HL-60/S4 treated with retinoic acid at 250 ng/mL for 4 days and 3 days (cell line): ENCODE measurements around the gene MTUS2.

ENCODE experiments used
- in situ Hi-C: fragments of 300-500 bp; cut with MboI; formaldehyde crosslinking; loops from 2 replicates; pipeline ENCODE4 v1.7.0; 2022; ENCODE audit warnings: low sequenced_read_pairs

MTUS2 gene

DNA sequence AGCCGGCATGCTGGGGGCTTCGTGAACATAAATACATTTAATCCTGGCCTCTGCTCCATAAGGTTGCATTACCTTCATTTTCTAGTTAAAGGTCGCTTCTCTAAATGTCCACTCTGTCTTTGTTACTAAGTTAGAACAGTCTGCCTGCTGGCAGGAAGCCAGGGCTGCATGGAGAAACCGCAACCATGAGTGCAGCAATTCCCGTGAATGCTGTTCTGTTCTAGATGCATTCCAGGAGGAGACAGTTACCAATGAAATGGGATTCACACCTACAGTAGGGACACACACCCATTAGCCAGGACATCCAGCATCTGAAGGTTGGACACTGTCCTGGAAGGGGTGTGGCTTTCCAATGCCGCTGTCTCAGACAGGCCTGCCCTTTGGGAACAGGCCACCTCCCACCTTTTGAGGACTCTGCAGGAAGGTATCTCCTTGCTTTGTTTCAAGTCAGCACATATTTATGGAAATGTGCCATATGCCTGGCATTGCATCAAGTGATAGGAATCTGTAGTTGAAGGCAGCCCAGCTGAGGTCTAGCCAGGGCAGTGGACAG is 645.7 kb downstream of the MTUS2 start:
- in situ Hi-C loops = no loop called here

DNA sequence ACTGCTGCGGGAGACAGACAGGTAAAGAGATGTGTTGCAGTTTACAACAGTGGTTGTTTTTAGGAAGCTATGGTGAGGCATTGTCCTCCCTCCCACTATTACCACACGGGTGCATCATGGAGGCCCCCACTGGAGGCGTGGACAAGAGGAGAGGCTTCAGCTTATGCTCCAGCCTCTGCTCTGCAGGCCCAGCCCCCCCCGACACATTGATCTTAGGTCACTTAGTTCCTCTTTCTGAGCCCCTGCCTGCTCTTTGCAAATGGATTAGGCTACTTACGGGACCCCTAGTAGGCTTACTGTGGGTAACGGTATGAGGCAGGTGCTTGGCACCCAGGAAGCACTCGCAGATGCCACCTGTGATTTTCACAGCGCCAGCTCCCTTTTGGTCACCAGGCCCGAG is 651.4 kb downstream of the MTUS2 start:
- in situ Hi-C loops = no loop called here

DNA sequence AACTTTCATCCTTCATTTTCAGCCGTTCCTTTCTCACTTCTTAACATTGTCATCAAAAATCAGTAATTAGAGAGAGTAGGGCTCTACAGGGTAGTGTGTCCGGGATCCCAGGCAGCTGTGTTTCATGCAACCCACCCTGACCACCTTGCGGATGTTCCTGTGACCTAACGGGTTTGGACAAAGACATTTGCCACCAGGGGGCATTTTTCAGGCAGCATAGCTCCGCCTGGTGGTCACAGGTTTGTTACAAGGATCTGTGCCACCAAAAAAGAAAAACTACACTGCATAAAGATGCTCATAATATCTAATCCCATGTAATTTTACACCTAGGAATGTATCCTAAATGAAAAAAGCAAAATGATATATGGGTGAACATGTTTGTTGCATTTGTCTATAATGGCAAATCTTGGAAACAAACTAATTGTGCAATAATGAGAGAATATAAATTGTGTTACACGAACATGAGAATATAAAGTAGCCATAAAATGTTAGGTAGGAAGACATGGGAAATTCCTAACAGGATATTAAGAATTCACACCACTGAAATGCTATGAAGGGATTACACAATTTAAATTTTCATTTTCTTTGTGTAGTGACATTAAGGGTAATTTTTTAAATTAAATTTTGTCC is 652.3 kb downstream of the MTUS2 start:
- in situ Hi-C loops = no loop called here

DNA sequence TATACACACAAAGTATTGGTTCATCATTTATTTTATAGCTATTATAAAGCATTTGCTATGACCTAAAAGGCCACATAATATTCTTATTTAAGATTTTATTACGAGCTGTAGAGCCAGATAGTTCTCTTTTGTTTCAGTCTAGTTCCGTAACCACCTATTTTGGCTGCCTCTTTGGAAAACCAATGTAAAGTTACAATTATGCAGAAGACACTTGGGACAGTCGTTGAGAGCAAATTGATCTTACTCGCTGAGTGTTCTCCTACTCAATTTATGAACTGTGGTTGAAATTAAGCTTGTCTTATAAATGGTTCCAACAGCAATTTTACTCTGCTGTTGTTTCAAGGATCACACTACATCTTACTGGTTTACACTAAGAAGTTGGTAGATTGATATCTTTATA is 653.0 kb downstream of the MTUS2 start:
- in situ Hi-C loops = no loop called here

DNA sequence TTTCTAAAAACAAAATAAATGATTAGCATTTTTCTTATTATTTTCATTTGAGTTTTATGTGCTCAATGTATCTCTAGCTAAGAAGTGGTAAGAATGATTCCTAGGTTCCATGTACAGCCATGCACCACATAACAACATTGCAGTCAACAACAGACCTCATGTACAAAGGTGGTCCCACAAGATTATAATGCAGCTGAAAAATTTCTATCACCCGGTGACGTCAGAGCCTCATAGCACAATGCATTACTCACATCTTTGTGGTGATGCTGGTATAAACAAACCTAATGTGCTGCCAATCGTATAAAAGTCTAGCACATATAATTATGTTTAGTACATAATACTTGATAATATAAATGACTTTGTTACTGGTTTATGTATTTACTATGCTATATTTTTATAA is 654.9 kb downstream of the MTUS2 start:
- in situ Hi-C loops = no loop called here

DNA sequence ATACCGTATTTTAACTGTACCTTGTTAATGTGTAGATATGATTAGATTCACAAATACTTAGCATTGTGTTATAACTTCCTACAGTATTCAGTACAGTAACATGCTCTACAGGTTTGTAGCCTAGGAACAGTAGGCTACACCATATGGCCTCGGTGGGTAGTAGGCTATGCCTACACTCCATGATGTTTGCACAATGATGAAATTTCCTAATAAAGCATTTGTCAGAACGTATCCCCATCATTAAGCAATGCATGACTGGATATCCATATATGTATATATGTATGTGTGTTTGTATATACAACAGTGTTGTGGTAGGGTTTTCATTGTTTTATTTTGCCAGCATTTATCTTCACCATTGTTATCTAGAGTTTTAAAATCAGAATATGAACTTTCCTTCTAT is 655.9 kb downstream of the MTUS2 start:
- in situ Hi-C loops = no loop called here

DNA sequence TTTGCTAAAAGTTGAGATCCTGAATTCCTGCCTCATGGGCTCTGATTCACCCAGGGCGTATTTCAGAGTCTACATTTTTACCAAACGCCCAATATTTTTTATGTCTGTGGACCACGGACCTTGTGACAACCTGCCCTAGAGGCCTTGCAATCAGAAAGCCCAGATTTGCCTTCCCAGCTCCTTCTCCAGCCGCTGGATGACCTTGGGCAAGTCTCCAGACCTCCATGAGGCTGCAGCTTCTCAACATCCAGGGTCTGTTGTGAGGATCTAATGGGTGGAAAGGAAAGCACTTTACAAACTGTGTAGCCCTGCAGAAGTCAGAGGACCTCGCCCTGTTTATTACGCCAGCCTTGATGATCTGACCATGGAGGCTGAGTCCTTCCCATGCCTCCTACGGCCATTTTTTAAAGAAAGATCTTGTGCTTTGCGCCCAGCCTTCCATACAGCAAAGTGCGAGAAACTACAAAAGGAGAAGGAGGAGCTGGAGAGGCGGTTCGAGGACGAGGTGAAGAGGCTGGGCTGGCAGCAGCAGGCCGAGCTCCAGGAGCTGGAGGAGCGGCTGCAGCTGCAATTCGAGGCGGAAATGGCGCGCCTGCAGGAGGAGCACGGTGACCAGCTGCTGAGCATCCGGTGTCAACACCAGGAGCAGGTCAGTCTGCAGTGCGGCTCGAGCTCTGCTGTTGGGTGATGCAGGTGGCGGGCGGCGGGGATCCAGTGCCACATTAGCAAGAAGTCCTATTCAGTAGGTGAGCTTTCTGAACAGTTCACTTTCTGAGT is 659.8 kb downstream of the MTUS2 start:
- in situ Hi-C loops = no loop called here

DNA sequence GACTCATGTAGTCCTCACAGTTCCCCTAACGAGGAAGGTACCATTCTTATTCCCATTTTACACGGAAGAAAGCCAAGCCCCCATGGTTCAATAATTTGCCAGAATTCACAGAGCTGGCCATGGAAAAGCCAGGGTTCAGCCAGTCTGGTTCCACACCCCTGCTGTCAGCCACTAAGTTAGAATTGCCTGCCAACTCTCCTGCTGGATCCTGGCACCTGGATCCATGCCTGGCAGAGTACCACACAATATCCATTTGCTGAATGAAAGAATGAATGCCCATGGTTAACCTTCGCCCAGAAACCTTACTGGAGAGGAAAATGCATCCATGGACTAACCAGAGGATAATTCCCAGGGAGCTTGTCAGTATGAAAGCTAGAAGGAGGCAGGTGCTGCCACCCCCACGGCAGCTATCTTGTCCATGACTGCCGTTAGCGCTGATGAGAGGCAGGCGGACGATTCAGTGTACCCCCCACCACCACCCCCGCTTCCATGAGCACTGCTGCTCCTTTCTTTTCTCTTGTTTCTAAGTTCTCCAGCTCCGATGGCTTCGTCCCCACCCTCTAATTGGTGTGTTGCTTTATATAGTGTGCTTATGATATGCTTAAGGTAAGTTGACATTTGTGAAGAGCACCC is 660.9 kb downstream of the MTUS2 start:
- in situ Hi-C loops = no loop called here

DNA sequence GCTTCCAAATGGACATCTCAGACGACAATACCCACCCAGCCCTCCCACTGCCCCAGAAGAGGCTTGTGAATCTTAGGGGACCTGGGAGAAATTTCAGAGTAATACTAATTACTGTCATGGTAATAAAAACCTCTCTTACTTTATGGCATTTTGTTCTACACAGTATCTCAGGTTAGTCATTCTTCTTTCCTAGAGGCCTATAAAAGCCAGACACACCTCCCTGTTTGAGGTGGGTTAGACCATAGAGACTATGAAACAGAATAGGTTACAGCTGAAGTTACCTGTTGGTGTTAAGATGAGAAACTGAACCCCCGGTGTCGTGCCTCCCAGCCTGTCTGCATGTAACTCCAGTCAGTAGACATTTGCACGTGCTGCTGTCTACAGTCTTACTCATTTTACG is 661.5 kb downstream of the MTUS2 start:
- in situ Hi-C loops = no loop called here

DNA sequence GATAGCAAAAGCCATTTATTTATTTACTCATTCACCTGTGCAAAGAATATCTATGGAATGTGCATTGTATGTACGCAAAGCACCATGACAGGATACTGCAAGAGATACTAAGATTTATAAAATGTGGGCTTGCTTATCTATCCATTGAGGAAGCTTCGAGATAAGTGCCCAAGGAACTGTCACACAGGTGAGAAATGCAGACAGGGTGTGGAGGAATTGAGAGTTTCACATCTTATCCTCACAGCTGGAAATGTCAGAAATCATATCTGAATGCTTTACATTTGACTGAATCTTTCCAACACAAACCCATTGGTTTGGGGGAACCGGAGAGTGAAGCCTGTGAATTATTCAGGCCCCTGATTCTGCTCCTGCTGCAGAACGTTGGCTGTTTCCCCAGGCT is 662.4 kb downstream of the MTUS2 start:
- in situ Hi-C loops = no loop called here

DNA sequence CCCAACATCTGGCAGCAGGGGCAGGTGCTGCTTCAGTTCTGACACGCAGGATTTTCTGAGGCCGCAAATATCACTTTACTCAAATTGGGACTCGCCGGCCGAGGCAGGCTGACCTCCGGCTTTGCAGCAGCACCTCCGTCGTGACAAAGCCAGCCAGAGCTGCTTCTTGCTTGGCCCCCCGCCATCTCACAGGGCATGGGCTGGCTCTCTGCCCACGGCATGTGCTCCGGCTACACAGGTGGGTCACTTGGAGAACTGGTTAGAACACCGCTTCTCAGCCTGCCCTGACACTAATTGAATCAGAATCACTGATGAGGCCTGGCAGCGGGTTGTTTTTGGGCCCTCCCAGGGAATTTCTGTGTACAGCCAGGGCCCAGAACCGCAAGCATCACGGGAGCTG is 663.1 kb downstream of the MTUS2 start:
- in situ Hi-C loops = no loop called here

DNA sequence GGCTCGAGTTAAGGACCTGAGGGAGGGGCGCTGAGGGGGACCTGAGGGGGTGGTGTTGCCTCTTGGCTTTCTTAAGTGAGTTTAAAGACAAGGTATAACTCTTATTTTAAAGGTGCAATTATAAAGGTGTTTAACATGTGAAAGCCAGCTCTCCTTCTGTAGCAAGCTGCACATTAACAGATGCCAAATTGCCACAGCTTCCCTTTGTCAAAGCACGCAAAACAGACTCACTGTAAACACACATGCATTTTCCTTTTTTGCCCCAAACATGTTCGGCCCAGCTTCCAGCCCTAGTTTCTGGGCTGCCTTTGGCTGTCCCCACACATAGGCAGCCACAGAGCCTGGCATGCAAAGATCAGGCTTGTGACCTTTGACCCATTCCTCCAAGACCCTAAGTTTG is 663.5 kb downstream of the MTUS2 start:
- in situ Hi-C loops = no loop called here

DNA sequence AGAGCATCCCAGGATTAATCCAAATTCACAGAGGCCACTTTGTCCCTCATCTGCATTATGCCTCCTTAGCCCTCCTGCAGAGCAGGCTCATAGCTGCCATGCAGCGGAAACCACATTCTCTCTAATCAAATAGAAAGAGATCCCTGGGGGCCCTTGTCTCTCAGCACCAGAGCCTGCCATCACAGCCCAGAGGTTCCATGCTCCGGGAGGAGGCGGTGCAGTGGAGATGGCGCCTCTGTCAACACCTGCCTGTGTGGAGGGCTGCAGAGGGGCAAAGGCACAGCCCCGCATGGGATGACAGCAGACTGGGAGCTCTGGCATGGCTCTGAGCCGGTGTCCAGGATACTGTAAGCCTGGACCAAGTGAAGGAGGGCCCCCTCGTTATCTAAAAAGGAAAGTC is 664.1 kb downstream of the MTUS2 start:
- in situ Hi-C loops = no loop called here

DNA sequence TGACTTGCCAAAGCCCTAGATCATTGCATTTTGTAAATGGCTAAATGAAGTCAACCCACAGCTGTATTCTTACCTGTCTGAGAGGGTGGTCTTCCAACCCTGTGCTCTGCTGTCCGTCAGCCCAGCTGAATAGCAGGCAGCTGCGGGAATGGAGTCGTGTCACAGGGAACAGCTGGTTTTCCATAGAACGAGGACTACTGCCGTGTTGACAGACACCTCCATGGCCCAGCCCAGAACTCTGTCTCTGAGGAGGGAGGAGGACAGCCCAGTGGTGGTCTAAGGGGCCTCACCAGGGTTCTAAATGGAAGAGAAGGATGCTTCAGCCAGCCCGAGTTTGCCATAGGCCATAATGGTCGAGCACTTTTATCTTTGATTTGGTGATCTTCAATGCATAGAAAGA is 664.7 kb downstream of the MTUS2 start:
- in situ Hi-C loops = no loop called here

DNA sequence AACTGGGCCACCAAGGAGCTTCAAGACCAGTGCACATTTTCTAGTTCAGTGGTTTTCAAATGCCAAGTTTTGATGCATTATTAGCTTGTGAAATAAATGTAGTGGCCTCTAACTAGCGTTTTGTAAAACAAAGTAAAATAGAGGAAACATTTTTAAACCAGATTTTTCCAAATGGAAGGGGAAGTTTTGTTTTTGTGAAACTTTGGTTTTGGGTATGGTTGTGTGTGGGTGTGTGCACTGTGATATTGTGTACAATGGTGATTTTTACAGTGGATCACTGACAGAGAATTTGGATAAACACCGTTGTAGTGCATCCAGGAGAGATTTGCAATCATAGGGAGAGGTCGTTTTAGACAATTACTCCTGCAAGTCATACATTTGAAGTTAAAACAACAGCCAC is 666.4 kb downstream of the MTUS2 start:
- in situ Hi-C loops = no loop called here

DNA sequence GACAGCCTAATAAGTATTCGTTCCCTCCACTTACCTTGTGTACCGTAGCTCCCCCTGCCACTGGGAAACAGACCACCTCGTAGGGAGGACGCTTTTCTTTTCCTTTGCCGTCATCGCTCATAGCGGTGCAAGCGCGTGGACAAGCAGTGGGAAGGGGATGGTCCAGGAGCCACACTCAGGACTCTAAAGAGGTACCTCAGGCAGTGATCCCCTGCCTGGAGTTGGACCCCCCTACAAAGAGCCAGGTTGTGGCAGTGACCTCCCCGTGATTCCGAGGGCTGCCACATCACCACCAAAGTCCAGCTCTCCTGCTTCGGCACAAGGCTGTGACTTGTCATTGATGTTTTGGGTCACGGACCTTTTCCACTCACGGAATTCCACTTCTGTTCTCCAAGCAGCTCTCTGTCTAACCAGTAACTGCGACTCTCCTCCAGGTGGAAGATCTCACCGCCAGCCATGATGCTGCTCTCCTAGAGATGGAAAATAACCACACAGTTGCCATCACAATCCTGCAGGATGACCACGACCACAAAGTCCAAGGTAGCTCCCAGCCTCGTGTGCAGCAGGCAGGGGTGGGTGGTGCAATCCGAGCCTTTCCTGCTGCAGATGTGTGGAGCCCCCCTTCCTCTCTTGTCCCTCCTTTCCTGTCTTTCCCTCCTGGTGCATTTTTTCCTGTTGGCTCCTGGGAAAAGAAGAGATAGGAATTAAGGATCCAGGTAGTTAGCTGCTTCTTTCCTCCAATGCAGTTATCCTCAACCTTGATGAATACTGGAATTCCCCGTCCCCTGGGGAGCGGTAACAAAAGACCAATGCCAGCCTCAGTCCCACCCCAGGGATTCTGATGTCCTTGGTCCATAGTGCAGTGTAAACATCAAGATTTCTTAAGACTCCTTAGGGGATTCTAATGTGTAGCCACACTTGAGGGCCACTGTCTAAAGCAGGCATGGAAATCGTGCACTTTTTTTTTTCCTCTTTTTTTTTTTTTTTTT is 667.6 kb downstream of the MTUS2 start:
- in situ Hi-C loops = no loop called here

DNA sequence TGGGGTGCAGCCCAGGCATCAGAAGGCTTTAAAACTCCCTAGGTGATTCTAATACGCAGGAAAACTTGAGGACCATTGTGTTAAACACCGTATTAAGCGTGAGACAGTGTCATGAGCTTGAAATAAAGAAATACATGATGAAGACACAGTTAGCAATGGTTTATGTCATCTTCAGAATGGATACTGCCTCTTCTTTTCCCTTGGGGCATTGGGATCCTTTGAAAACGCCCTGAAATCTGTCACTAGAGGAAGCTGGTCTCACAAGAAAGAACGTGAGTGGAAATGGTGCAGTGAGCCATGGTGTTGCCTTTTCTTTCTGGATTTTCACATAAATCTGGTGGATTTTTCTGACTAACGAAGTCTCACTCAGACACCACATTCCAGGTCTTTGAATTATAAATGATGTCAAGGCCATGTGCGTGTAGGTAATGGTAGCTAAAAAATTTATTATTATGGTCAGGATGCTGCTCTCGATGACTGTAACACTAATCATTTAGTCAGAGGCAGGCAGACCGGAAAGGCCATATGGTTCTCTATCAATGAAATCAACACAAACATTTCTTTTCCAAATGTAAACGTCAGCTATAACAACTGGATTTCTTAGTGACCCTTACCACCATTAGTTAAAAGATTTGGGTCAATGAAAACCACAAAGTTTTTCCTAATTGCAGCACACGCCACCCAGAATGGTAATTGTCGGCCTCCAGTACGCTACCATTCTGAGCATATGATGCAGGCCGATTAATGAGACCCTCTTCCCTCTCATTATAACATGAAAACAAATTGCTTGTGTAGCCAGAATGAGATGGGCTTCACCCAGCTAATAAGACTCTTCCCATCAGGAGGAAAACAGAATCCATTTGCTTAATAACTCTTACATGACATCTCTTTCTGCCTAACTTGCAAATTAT is 669.8 kb downstream of the MTUS2 start:
- in situ Hi-C loops = no loop called here

DNA sequence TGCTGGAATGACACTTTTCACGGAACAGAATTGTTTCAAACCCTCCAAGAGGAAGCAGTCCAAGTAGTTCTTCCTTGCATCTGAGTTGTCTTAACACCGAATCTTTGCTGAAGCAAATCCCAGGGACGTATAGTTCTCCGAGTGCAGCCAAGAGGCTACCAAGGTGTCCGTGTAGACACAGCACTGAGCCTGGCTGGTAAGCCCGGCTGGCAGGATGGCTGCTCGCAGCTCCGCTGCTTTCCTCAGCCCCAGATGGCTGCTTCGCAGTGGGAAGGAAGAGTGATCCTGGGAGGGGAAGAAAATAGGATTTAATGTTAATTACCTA is 670.4 kb downstream of the MTUS2 start:
- in situ Hi-C loops = no loop called here

DNA sequence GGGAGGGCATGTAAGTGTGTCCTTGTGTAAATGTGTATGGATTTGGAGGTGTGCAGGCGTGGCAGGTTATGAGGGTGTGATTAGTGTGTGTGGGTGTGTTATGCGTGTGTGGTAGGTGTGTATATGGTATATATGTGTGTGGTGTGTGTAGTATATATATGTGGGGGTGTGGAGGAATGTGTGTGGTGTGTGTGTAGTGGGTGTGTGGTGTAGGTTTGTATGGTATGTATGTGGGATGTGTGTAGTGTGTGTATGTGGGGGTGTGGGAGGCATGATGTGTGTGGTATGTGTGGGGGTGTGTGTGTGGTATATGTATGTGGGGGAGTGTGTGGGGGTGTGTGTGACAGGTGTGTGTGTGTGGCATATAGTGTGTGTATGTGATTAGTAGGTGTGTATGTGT is 671.1 kb downstream of the MTUS2 start:
- in situ Hi-C loops = no loop called here

DNA sequence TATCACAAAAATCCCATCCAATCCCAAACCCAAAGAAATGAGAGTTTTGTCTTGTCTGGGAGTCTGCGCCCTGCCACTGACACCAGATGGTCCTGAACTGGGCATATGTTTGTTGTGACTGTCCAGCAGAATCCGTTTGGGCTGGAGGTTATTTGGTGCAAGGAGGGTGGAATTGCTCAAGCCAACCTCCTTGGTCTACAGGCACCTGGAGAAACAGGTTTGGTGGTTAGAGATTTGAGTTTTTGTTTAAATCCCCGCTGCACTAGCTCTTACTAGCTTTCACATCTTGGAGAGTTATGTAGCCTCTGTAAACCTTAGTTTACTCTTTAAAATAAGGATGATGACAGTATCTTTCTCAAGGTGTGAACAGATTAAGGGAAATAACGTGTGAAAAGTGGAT is 673.7 kb downstream of the MTUS2 start:
- in situ Hi-C loops = no loop called here
